LHCN-M2 (cell line): Measurements from ENCODE around the gene NHERF1. TPM values are rescaled to one million over a fixed set of nuclear protein-coding genes. Genes with fewer than 3 reads are reported as not detected.

Experiments
- DNase-seq: peaks from one replicate; pipeline ENCODE4 v3.0.0-alpha.2; 2012; ENCODE audit warnings: low read depth
- total RNA-seq: library from RNA; depleted of rRNA; stranded (reverse); fragments of >200 nt; gene quantifications from 2 replicates; pipeline ENCODE4 v1.2.3, GENCODE V29; 2014

The NHERF1 gene
- total RNA-seq, 1 experiment from 2014 or later: 97.6 TPM

DNA sequence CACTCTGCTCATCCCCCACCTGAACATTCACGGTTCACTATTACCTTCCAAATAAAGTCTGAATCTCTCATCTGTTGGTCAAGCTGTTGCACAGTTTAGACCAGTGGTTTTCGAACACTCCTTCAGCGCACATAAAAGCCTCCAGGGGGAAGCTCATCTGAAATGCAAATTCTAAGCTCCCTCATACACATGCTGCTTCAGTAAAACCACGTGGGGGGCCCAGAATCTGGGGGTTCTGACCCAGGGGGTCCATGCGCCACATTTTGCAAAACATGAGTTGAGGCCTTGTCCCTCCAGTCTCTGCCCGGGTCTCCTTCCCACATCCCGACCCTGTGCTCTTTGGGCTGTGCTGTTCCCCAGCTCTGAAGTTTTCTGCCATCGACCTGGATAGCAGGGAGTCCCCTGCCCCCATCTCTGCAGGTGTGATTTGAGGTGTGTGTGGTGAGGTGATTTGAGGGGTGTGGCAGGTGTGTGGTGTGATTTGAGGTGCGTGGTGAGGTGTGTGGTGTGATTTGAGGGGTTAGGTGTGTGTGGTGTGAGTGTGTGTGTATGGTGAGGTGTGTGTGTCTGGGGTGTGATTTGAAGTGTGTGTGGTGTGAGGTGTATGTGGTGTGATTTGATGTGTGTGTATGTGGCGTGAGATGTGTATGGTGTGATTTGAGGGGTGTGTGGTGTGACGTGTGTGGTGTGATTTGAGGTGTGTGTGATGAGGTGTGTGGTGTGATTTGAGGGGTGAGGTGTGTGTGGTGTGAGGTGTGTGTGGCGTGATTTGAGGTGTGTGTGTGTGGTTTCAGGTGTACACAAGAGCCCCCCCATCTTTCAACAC, 16.2 kb upstream of the NHERF1 start:
- DNase-seq: no peak

DNA sequence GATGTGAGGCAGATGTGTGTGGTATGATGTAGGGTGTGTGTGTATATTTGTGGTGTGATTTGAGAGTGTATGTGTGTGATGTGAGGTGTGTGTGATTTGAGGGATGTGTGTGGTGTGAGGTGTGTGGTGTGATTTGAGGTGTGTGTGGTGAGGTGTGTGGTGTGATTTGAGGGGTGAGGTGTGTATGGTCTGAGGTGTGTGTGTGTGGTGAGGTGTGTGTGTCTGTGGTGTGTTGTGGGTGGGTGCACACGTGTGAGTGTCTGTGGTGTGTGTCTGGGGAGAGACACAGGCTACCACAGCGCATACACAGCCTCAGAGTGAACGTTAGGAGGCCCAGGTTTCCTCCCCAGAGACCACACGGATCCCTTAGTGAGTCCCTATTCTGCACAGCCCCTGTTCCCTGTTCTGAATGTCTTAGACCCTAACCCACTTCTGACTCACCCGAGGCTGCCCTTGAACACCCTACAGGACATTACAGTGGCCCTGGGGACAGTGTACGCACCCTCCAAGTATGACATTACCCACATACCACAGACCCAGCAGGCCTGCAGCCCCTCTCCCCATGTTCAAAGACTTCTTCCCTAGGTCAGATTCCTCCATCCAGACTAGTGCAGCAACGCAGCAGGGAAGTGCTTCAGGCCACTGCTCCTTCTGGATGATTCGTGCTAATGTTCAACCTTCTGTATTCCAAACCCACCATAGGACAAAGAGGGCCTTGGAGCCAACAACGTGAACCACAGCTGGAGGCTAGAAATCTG, 14.9 kb upstream of the NHERF1 start:
- DNase-seq: no peak

DNA sequence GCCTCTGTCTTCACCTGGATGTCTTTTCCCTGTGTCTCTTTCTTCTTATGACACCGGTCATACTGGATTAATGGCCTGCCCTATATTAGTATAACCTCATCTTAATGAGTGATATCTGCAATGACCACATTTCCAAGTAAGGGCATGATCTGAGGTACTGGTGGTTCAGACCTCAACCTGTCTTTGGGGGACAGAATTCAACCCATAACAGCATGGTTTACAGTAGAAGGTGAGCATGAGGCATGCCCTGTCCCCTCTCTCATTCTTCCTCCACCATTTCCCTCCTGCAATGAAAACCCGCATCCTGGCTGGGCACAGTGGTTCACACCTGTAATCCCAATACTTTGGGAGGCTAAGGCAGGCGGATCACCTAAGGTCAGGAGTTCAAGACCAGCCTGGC, 14.2 kb upstream of the NHERF1 start:
- DNase-seq: no peak

DNA sequence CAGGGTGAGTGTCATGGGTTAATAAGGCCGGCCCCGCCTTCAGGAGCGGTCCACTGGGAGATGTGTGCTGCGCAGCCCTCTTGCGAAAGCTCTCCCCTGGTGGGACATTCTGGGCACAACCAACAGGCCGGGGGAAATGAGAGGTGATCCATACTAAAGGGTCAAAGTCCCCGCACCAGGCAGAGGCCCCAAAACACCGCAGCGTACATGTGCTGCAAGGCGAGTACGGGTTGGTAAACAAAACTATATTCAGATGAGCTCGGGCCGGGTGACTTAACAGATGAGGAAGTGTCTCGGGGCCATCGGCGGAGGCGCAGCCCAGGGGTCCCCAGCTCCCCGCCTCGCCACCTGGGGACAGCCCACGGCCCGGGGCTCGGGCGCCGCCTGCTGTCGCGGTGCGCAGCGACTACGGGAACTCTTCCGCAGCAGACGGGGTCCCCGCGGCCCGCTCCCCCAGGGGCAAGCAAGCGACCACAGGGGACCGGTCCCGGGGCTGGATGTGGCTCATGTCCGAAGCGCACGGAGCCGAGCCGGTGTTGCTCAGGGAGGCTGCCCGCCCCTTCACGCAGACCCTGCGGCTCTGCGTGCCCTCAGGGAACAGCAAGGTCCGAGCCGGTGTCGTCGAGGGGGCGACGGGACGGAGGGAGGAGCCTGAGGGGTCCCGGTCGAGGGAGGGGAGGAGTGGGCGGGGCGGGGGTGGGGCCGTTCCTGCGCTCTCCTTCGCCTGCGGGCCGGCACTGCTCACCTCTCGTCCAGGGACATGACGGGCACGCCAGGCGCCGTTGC, 11.7 kb upstream of the NHERF1 start, which contains the start of gene RAB37:
Gene RAB37 (plus strand): TSS at position 744 of the 786 bp plus-strand sequence. CDS start 17 bp downstream, at position 761.
- no peak for DNase-seq

DNA sequence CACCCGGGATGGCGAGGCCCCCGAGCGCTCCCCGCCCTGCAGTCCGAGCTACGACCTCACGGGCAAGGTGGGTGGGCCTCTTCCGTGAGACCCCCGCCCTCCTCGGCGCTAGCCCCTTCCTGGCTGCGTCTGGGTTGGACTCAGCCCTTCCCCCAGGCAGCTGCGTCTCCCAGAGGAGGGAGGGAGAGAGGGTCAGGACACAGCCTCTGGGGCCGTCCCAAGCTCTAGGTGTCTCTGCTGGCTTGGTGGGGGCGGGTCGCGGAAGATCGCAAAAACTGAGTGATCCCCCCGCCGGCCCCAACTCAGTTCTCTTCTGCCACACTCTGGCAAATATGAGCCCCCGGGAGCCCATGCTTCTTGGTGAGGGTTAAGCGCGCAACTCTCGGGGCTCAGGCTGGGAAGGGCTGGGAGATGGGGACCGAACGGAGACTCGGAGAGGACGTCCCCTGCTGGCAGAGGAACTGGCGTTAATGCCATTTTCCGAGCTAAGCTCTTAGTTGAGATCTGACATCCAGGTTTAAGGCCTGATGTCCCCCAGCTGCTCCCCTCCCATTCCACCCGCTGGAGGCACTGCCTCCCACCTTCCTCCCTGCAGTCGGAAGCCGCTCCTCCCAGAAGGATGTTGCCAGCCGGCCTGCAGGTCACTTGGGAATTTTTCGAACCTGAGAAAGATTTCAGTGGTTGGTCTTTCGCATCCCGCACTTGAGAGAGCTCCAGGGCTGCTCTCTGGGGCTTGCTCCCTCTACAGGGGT, 11.0 kb upstream of the NHERF1 start:
- no peak for DNase-seq

DNA sequence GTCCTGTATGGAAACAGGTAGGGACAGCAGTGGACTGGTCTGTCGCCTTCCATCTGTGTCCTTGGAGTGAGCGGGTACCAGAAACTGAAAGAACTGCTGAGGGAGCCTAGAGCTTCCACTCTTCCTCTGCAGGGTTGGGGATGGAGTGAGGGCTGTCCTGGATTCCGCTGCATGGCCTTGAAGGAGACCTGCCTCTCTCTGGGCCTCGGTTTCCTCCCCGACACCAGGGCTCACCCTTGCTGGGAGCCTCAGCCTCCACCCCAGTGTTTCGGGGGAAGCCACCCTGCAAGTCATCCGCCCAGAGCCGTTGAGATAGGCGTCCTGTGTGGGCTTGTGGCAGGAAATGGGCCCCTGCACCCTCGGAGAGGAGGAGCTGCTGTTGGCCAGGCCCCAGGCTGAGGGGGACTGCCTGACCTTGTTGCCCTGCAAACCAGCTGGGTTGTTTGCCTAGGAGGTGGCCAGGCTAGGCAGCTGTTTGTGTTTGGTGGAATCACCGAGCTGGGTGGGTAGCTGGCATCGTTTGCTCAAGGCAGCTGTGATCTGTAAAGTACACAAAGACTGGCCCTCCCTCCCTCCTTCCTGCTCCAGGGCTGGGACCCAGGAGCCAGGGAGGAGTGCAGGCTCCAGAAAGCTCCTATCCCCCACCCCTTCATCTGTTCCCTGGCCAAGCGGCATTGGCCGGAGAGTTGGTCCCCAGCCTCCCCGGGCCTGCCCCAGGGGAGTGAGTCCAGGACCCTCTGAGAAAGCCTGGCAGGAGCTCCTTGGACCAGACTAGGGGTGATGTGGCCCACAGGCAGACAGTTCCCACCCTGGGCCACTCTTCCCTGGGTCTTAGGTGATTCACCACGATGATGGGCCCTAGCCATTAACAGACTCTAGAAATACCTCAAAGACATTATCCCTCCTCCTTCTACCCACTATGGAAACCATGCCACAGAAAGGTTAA, 10.1 kb upstream of the NHERF1 start:
- DNase-seq: peak; percentile 65

DNA sequence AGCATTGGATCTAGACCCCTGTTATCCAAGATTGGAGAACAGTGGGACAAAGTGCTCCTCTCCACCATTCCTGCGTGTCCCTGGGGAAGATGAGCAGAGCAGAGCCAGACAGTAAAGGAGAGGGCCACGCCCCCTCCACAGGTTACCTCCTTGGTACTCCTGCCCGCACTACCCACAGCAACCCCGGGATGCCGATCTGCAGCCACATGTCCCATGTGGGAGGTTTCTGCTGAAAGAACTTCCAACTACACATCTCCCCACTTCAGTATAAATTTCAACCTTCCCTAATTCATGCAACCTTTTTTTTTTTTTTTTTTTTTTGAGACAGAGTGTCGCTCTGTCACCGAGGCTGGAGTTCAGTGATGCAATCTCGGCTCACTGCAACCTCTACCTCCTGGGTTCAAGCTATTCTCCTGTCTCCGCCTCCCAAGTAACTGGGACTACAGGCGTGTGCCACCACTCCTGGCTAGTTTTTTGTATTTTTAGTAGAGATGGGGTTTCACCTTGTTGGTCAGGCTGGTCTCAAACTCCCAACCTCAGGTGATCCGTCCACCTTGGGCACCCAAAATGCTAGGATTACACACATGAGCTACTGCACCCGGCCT, 9.1 kb upstream of the NHERF1 start:
- no peak for DNase-seq

DNA sequence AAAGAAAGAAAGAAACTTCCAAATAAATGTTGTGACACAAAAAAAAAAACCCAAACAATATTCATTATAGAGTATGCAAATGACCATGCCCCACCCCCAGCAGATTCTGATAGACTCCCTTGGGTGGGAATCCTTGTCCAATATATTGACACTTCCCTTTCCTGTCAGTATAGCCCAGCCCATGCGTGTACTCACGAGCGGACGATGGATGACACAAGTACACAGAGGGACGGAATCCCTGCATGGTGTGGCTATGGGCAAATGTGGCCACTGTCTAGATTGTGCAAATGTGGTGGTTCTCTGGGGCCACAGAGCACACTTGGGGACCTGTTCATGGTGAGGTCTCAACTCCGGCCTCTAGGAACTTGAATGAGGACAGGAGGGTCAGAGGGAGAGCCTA, 8.3 kb upstream of the NHERF1 start:
- no peak for DNase-seq

DNA sequence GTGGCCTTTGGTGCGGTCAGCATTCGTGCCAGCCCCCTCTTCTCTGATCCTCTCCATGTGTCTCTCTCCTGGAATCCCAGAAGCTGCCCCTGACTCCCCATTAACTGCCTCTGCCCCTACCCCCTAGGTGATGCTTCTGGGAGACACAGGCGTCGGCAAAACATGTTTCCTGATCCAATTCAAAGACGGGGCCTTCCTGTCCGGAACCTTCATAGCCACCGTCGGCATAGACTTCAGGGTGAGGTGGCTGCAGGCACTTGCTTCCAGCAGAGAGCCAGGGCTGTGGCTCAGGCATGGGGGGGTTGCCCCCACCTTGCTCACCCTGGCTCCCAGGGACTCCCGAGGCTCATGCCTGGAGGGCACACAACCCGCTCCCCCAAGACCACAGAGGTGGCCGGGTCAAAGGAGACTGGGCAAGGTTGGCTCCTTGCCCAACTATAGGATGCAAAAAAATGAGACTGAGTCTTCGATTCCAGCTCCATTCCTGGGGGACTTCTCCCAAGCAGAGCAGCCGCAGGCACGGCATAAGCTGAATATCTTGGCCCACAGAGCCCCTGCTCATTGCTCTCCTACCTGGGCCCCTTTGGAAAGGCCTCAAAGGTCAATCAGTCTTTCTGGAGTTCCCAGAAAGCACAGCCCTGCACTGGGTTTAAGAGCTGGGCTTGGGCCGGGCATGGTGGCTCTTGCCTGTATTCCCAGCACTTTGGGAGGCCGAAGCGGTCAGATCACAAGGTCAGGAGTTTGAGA, 7.6 kb upstream of the NHERF1 start:
- DNase-seq: no peak

DNA sequence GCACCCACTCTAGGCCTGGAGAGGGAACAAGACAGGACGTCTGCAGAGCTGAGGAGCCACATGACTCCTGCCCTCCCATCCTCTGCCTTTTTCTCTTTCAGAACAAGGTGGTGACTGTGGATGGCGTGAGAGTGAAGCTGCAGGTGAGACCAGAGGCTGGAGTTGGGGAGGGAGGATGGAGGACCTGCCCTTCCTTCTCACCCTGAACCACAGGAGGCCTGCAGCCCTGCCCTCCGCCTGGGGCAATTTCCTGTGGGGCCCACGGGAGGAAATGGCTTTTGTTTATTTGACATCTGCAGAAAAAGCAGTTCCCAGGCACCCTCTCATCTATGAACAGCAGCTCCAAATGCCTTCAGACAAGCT, 6.3 kb upstream of the NHERF1 start:
- DNase-seq: no peak

DNA sequence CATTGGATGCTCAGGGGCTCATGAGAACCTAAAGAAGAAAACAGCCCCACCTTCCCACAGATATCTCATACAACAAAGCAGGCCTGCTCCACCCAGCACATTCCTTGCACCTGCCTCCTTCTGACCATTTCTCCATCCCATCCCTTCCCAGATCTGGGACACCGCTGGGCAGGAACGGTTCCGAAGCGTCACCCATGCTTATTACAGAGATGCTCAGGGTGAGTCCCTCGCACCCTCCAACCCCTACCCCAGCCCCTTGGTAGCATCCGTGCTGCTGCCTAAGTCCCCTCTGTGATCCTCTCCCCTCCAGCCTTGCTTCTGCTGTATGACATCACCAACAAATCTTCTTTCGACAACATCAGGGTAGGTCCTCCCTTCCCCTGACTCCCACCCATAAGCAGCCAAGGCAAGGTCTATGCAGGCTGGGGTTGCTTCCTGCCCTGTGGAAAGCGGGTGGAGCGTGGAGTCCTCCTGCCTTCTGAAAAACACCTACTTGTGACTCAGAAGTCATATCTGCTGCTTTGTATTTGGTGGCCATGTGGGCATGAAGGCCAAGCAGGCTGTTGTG, 5.4 kb upstream of the NHERF1 start:
- DNase-seq: no peak

DNA sequence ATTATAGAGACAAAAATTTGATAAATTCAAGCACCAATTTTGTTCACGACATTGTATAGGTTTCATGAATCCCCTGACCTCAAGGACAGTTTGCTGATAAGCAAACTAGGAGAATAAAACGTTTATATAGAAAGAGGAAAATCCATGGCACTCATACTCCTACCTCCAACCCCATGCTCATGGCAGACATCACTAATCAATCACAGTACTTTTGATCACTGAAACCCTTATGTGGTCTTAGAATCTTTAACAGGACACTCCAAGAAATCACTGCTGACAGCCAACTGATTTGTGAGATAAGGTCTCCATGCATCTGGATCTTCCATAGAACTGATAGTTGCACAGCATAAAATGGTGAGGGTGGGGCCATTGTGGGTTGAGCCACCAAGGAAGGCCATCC, 4.7 kb upstream of the NHERF1 start:
- no peak for DNase-seq

DNA sequence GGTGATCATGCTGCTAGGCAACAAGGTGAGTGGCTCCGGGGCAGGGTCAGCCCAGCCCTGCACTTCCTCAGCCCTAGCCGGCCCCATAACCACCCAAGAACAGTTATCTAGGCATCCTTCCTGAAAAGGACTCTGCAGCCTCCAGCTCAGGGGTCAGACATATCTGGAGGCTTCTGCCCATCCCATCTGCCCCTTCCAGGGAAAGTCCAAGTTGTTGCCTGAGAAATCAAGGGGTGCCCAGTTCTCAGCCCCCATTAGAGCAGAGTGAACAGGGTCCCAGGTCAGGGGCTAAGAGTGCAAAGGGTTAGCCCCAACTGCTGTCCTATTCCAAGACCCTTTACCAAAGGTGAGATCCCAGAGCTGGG, 4.1 kb upstream of the NHERF1 start:
- no peak for DNase-seq

DNA sequence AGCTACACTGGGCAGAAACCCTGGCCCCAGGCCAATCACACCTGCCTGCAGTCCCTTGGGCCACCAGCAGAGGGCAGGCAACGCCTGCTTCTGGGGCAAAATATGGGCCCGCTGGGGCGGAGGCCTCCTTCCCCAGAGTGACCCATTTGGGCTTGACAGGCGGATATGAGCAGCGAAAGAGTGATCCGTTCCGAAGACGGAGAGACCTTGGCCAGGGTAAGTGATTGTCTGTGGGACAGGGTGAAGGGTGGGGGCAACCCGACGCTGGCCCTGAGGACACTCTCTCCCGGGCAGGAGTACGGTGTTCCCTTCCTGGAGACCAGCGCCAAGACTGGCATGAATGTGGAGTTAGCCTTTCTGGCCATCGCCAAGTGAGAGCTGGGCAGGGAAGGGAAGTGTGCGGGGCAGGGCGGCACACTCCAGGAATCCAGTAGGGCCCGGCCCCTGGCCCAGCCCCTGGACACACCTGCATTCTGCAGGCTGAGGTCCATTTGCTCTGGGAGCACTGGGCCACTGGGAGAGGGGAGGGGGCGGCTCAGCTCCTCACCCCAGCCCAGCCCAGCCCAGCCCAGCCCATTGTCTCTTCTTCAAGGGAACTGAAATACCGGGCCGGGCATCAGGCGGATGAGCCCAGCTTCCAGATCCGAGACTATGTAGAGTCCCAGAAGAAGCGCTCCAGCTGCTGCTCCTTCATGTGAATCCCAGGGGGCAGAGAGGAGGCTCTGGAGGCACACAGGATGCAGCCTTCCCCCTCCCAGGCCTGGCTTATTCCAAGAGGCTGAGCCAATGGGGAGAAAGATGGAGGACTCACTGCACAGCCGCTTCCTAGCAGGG, 3.5 kb upstream of the NHERF1 start:
- peak; percentile 56 for DNase-seq

DNA sequence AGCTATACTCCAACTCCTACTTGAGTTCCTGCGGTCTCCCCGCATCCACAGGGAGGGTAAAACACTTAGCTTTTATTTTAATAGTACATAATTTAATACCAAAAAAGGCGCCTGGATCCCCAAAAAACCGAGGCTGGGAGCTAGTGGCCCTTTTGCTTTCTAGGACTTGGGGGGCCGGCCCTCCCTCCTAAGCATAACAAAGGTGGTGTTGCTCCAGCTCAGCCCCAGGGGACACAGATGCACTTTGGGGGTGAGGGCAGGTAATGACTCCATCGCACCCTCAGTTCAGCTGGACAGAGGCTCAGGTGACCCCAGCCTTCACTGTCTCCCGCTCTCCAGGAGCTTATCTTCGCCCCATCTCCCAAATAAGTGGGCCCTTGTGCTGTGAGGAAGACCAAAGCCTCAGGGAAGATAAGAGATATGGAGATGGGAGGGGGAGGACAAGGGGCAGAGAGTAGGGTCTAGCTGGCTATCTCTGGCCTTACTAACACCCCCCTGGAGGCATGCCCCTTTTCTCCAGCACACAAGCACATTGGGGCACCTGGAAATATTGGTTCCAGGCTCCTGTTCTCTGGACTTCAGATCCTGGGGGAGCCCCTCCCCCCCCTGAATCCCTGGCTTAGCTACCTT, 2.8 kb upstream of the NHERF1 start:
- DNase-seq: no peak

DNA sequence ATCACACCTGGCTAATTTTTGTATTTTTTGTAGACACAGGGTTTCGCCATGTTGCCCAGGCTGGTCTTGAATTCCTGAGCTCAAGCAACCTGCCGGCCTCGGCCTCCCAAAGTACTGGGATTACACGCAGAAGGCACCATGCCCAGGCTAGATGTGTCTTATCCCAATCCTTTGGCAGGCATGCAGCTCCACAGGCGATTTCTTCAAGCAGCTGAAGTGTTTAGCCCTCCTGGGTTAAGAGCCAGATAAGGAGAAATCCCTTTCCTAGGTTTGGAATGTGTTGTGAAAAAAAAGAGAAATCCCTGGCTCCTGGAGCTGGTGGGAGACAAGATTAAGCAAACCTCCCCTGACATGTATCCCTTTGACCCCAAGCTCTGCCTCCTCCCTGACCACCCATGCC, 2.1 kb upstream of the NHERF1 start:
- no peak for DNase-seq

DNA sequence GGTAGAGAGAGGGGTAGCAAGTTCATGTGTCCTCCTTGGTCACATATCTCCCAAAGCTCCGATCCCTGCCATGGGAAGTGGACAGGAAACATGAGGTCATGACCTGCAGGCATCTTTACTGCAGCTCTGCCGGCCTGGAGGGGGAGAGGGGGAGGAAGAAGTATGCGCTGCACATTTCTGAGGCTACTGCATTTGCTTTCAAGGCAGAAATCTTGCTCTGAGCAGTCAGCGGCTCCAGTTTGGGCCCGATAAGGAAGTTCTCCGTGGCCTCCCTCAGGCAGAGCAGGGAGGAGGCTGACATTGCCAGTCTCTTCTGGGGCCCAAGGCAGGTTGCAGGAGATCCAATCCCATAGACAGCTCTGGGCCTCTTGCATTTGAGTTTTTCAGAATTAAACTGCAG, 1.5 kb upstream of the NHERF1 start:
- no peak for DNase-seq

DNA sequence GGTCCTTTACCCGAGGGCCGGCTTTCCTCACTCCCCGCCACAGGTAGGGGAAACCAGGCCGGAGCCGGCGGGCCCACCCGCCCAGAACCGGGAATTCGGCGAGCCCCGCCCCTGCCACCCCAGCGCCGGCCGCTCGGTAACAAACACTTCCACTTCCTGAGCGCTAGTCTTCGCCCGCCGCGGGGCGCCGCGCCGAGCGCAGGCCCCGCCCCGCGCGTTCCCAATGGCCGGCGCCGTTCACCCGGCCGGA, 224 bp upstream of the NHERF1 start:
- no peak for DNase-seq
